CD1c-positive myeloid dendritic cell (primary cell): ENCODE data around the gene PRAC1.

Experiments
- DNase-seq: peaks from one replicate; pipeline ENCODE4 v3.0.0-alpha.2; 2016; ENCODE audit errors: extremely low spot score

Gene PRAC1

DNA sequence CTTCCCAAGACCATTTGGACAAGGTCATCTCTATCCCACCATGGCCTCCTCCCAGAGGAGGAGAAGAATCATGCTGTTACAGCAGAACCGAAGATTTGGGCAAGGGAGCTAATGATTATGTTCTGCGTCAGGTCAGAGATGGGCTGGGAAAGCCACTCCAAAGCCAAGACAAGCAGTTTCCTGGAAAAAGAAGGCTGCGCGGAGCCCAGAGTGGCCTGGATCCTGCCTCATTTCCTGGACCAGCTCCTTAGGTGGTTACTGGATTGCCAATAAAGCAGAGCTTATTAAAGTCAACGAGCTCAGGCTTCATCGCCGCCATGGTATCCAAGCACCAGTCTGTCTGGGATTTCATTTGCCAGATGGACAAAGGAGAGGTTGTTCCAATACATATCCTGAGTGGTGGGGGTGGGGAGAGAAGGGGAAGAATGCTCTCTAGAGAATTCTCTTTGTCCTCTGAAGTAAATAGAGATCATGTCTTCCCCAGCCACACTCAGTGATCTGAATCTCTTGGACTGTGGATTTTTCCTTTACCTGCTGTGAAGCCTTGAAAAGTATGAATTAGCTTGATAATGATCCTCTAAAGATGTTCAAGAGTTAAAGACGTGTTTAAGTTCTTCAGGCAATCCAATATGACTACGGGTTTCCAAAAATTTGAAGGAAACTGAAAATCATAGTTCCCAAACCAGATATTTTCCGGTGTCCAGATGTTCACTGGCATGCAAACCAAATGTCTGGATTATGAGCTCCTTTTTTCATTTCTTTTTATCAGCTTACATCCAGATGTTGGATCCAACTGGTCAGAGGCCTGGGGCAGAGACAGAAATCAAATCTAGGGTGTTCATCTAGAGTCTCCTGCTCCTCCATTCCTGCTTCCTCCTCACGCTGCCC lies 17.7 kb downstream of the PRAC1 start:
- no peak for DNase-seq

DNA sequence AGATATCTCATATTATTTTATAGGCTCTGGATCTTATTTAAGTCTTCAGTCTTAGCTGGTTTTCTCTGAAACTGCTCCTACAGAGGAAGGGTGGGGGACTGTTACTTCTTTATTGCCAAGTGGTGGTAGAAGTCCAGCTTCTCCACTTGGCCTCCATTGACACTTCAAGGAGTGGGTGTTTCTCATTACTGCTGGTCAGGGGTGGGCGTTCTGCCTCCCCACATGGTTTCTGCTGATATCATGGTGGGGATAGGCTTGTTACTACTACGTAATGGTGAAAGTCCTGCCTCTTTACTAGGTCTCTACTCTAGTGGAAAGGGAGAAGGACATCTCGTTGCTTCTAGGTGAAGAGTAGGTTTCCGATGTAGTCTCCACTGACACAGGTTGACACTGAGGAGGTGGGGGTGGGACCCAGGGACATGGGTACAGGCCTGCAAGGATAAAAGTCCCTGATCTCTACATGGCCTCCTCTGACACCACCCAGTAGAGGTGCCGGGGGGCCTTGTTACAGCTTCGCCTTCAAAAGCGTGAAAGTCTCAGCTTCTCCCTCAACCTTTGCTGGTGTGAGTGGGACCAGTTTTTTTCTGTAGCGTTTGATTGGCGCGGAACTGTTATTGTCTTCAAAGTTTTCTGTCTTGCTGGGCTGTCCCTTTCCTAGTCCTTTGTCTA lies 20.3 kb downstream of the PRAC1 start:
- no peak for DNase-seq

DNA sequence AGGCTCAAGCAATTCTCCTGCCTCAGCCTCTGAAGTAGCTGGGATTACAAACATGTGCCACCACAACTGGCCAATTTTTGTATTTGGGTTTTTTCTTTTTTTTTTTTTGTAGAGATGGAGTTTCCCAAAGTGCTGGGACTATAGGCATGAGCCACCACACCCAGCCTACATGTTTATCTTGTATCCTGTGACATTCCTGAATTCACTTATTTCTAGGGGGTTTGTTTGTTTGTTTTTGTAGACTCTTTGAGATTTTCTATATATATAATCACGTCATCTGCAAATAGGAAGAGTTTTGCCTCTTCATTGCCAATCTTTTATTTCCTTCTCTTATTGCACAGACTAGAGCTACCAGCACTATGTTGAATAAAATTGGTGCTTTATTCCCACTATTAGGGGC lies 29.1 kb downstream of the PRAC1 start:
- no peak for DNase-seq

DNA sequence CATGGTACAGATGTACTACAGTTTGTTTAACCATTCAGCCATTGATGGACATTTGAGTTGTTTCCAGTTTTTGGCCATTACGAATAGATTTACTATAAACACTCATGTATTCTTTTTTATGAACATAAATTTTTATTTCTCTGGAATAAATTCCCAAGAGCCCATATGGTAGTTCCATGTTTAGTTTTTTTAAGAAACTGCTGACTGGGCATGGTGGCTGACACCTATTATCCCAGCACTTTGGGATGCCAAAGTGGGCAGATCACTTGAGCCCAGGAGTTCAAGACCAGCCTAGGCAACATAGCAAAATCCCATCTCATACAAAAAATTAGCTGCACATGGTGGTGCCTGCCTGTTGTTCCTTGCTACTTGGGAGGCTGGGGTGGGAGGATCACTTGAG lies 30.3 kb downstream of the PRAC1 start:
- no peak for DNase-seq

DNA sequence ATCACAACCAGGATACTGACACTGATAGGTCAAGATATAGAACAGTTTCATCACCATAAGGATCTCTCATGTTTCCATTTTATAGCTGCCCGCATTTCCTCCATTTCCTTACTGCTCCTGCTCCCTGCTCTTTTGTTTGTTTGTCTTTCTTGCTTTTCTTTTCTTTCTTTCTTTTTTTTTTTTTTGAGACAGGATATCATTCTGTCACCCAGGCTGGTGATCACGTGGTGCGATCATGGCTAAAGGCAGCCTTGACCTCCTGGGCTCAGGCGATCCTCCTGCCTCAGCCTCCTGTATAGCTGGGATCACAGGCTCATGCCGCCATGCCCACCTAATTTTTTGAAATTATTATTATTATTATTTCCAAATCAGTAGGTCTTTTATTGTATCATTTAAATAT lies 31.7 kb downstream of the PRAC1 start:
- no peak for DNase-seq

DNA sequence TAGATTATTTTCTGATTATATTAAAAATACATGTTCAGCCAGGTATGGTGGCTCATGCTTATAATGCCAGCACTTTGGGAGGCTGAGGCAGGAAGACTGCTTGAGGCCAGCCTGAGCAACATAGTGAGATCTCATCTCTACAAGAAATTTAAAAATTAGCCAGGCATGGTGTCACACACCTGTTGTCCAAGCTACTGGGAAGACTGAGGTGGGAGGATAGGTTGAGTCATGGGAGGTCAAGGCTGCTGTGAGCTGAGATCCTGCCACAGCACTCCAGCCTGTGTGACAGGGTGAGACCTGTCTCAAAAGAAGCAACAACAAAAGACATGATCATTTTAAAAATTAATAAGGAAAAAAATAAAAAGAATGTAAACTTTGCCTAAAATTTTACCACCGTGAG lies 40.7 kb downstream of the PRAC1 start:
- no peak for DNase-seq

DNA sequence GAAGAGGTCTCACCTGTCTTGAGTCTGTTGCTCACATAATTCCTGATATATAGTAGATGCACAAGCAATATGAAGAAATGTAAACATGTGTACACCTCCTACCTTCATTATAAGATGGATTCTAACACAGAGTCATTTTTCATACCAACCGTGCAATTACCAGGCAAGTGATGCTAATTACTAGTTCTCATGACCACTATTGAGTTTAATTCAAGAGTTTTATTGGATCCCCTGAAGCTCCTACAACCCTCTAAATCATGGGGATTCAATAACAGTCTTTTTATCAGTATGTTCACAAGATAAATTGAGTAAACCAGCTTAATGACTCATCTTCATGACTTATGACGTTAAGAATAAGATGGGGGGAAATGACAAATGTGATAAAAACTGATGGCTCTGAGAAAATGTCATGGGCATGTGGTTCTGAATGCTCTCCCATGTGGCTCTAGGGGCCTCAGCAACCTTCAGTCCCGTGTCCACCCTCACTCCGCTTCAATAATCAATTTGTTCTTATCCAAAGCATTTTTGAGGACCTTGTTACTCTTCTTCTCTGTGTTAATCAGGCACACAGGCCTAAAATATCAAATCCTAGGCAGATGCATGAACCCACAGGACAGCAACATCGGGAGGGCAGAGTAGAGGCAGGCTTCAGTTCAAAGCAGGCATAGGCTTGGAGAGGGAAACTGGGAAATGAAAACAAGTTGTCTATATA lies 42.8 kb downstream of the PRAC1 start:
- no peak for DNase-seq

DNA sequence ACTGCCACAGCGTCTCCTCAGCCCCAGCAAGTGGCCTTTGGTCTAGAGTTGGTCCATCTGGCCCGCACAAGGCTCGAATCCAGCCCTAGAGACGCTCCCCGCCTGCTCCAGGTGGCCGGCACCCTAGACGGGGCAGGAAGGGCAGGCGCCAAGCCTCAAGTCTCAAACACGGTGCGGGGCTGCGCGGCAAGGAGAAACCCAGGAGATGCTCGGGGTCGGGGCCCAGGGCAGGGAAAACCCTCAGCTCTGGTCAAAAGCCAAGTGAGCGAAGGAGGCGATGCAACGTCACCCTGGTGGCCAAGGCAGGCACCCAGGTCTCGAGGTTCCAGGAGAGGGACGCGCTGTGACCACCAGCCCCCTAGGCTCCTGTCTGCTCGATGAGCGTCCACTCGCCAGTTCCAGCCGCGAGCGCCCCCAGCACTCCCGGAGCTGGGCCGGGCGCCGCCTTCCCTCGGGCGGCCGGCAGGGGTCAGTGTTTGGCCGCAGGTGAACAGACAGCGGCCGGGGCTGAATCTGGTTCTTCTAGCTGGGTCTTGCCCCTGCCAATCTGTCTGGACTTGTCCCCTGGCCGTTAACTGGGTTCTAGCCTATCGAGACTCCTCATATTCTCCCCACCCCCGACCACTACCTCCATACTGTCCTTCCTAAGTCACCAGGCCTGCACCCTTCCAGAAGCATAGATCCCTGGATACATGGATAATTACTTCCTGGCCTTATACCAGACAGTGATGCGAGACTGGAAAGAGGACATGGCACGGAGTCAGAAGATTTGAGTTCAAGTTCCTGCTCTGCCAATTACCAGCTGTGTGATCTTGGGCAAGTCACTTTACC lies 44.0 kb downstream of the PRAC1 start:
- peak; percentile 70 for DNase-seq

DNA sequence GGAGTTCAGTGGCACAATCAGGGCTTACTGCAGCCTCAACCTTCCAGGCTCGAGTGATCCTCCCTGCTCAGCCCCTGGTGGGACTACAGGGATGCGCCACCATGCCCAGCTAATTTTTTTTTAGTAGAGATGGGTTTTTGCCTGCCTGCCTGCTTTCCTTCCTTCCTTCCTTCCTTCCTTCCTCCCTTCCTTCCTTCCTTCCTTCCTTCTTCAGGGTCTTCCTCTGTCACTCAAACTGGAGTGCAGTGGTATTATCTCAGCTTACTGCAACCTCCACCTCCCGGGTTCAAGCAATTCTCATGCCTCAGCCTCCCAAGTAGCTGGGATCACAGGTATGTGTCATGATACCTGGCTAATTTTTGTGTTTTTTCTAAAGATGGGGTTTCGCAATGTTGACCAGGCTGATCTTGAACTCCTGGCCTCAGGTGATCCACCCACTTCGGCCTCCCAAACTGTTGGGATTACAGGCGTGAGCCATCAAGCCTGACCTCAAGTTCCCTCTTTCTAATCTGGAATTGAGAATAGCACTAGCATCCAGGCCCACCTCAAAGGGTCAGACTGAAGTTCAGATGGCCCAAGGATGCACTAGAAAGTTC lies 45.3 kb downstream of the PRAC1 start:
- no peak for DNase-seq

DNA sequence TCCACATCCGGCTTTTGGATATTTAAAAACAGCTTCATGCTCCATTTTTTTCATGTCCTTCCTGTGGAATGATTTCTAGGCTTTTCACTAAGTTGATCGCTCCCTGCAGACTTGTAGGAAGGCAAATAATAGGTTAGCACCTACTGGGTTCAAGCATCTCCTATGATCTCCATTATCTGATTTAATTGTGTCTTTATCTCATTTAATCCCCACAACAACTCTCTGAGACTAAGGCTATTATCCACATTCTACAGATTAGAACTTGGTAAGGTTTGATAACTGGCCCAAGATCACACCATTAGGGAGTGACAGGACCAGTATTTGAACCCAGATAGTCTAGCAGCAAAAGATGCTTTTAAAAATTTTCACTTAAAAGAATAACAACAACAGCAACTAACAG lies 50.0 kb downstream of the PRAC1 start:
- no peak for DNase-seq
